Loucy (cell line): Measurements from ENCODE around the gene RABGGTA.

Source experiments
- CTCF ChIP-seq: fragments of 200-600 bp; sonication (generic); conservative IDR thresholded peaks from 2 replicates; pipeline ENCODE4 v1.5.1; 2014; ENCODE audit warnings: mild to moderate bottlenecking, antibody characterized with exemption, low read length
- EZH2phosphoT487 ChIP-seq: fragments of 200-600 bp; IDR thresholded peaks from 2 replicates; pipeline ENCODE4 v1.6.1; 2018; ENCODE audit warnings: antibody characterized with exemption, mild to moderate bottlenecking, moderate library complexity, borderline replicate concordance

GRCh38 chr14:24298892-24299254 lies 27.5 kb upstream of the RABGGTA start:
- TF ChIP-seq EZH2phosphoT487 = no peak
- no peak for TF ChIP-seq CTCF
